HG03064 (cell line): ENCODE data around the gene LAMA3.

Source experiments
- ATAC-seq: cut with Tn5 transposase; IDR thresholded peaks from one replicate; pipeline ENCODE4 v1.9.1; 2021; ENCODE audit warnings: low read depth; ENCODE audit not compliant: unreplicated experiment

LAMA3 gene

DNA sequence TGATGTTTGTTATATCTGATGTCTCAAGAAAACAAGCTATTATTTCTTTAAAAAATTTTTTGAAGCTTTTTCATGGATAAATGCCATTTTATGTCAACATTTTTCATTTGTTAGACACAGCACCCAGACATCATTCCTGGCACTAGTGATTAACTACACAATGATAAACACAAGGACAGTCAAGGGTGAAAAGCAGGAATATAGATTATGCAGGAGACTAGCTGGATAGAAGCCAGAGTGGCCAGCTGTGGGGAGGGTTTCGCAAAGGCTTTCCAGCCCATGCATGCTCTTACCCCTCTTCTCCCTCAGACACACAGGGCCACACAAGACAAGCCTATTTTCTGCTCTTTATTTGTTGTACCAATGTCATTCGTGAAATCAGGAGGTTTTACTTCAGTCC lies 198.2 kb downstream of the LAMA3 start:
- no peak for ATAC-seq

DNA sequence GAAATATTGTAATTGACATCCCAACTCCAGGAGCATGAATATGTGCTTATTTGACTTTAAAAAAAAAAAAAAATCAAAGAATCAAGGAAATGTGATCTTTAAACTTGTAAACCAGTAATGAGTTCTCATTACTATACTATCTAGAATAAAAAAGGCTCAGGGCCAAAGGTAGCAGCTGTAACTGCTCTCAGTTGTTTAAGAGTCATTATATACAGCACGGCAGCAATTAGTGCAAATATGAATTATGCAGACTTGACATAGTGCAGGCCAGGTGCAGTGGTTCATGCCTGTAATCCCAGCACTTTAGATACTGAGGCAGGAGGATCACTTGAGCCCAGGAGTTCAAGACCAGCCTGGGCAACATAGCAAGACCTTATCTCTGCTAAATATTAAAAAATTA lies 199.6 kb downstream of the LAMA3 start:
- no peak for ATAC-seq

DNA sequence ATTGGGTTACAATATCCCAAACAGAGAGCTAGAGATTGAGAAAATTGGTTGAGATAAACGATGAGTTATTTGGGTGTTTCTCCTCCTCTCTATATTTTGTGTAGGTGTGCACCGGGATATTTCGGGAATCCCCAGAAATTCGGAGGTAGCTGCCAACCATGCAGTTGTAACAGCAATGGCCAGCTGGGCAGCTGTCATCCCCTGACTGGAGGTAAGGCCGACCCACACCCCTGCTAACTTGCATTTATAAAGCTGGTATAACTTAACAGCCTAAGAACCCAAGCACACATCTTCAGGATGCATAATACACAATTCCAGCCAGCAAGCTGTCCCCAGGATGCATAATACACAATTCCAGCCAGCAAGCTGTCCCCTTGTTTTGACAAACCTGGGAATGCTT lies 200.7 kb downstream of the LAMA3 start:
- ATAC-seq: no peak

DNA sequence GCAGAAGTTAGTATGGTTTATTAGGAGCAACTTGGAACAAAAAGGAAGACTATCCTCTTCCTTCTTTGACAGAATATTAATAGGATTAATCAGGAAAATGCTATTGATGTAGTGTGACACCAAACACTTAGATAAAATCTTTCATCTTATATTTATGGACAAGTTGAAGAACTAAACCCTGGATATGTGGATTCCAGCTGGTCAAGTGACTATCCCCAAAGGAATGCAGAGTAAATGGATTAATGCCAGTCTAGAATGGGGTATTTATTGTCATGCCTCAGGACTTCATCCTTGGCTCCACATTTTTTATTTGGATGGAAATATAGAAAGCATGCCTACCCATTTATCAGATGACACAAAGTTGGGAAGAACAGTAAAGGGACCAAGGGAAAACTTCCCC lies 201.3 kb downstream of the LAMA3 start:
- ATAC-seq: no peak

DNA sequence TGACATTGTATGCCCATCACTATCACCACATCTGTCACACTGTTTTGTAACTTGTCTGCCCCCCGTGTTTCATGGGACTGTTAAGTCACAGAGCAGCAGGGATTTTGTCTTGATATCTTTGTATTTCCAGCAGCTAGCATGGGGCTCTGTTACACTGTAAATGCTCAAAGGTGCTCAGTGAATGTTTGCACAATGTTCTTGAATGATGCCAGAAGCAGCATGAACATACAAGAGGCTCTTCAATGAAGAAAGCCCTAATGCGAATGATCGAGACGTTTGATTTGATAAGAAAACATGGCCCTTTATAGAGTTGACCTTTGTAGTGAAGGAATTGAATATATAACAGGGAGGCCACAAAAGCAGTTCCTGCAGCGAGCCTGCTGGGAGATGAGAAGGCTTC lies 204.4 kb downstream of the LAMA3 start:
- no peak for ATAC-seq

DNA sequence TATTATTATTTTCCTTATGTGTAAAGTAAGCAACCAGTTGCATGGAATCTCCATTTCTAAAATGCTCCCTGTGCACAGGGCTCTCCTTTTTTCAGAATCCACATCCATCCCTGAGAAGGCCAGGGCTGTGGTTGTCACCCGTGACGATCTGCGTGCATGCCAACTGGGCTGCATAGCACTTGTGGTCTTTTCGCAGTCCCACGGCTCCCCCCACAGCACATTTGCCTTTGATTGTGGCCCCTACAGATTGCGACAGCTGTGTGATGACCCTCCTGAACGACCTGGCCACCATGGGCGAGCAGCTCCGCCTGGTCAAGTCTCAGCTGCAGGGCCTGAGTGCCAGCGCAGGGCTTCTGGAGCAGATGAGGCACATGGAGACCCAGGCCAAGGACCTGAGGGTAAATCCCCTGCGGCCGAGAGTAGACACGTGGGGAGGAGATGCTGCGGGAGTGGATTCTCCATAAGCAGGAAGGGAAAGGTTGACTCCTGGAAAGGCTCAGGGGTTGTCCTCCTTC lies 205.5 kb downstream of the LAMA3 start:
- no peak for ATAC-seq

DNA sequence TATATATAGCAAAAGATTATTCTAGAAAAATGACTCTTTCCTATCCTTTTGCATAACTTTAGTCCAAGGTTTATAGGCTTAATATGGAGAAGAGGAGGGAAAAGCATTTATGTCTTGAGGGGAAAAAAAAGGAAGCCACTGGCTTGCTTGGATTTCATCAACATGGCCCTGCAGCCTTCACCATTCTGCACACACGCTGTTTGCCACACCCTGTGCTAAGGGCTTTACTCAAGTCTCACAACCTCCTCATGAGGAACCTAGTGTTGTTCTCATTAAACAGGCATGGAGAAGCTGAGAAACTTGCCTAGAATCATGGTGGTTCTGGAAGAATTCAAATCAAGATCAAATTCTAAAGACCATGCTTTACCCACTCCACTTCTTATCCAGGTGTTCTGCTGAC lies 208.0 kb downstream of the LAMA3 start:
- no peak for ATAC-seq

DNA sequence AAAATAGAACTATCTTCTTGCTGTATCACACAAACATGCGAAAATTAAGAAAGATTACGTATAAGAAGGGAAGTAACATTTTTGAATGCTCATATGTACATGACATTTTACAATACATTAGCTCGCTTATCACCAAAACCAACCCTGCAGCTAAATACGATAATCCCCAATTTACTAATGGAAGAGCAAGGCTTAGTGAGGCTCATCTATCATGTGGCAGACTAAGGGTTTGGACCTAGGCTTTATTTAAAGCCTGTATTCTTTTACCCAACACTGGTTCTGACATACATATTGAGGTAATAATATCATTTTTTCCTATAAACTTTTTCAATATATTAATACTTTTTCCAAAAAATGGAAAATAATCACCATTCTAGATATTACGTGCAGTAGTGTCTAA lies 208.5 kb downstream of the LAMA3 start:
- no peak for ATAC-seq

DNA sequence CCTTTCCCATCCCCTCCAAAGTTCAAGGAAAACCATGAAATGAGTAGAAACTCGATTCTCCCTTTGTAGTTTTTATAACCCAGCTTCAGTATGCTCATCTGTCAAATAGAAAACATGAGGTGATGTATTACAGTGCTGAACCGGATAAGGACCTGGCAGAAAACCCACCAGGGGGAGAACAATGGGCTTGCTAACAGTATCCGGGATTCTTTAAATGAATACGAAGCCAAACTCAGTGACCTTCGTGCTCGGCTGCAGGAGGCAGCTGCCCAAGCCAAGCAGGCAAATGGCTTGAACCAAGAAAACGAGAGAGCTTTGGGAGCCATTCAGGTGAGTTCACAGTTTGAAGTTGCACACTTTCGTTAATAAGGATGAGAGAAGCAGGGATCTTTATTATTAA lies 211.7 kb downstream of the LAMA3 start:
- no peak for ATAC-seq

DNA sequence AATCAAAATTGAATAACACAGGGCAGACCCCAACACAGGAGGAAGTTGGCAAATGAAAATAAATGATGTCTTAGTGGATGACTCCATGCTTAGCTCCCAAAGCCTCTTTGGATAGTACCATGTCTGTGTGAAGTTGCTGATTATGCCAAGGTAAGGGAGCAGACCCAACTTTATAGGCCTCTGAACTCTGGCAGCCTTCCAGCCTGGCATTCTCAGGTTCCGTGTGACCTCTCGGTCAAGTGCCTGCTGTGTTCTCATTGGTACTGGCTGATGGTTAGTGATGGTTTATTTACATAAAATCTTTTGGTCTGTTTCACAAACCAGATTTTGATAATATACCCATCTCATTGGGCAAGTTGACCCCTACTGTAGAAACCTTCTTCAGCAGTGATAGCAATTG lies 213.1 kb downstream of the LAMA3 start:
- ATAC-seq: no peak

DNA sequence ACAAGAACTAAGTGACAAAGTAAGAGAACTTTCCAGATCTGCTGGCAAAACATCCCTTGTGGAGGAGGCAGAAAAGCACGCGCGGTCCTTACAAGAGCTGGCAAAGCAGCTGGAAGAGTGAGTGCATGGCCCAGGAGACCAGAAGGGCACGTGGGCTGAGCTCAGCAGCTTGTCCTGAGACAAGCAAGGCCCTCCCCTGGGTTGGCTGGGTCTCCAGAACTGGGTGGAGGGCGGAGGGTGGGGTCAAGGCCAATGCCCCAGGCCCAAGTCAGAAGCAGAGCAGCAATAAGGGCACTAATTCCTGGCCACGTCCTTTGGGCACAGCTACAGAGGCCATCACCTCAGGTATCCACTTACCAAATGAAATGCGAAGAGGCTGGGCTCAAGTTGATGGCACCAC lies 214.7 kb downstream of the LAMA3 start:
- no peak for ATAC-seq

DNA sequence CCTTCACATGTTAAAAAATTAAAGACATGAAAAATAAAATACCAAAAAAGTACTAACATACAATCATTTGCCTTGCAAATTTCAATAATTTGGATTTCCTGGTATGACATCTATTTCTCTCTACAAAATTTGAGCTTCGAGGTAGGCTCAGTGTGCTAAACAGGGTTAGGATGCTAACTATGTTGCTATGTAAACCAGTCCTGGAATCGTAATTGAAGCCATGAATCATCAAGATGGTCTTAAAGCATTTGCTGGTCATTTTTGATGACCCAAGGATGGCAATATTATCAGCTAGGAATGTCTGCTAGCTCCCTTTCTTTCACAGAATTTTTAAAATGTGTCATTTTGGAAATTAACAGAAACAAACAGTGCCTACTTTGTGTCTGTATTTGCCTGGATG lies 217.4 kb downstream of the LAMA3 start:
- ATAC-seq: no peak

DNA sequence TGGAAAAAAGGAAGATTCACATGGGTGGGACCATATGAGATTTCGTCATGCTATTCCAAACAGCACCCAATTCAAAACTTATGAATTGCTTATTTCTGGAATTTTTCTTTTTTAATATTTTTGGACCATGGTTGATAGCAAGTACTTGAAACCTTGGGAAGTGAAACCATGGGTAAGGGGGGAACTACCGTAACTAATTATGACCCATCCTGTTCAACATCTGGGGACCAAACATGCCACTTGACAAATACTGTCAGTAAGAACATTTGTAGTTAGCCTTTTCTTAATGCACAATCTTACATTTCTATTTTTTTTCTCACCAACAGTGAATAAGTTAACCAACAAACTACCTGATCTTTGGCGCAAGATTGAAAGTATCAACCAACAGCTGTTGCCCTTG lies 219.6 kb downstream of the LAMA3 start:
- ATAC-seq: no peak

DNA sequence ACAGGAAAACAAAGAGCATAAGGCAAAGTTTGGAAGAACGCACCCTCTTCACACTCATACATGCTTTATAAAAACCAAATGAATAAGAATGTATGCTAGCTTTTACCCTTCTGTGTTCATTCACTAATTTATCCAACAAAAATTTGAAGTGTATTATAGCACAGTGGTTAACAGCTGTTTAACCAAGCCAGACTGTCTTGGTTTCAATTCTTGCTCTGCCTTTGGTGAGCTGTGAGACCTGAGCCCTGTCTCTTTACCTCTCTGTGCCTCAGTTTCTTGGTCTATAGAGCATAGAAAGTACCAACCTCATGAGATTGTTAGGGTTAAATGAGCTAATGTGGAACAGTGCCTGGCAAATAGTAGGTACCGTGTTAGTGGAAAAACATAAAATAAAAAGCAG lies 220.8 kb downstream of the LAMA3 start:
- no peak for ATAC-seq

DNA sequence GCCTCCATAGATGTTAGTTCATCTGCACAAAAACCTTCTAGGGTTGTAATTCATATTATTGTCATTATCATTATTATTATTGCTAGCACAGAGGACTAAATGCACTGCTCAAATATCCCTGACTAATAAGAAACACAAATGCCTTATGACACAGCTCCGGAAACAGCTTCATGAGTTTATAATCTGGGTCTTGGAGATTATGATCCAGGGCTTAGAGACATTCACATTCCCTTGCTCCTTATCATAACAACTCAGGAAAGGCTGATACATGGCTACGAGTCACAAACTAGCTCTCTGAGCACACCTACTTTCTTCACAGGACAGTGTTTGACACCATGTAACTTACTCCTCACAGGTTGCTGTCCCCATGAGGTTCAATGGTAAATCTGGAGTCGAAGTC lies 223.1 kb downstream of the LAMA3 start:
- ATAC-seq: no peak

DNA sequence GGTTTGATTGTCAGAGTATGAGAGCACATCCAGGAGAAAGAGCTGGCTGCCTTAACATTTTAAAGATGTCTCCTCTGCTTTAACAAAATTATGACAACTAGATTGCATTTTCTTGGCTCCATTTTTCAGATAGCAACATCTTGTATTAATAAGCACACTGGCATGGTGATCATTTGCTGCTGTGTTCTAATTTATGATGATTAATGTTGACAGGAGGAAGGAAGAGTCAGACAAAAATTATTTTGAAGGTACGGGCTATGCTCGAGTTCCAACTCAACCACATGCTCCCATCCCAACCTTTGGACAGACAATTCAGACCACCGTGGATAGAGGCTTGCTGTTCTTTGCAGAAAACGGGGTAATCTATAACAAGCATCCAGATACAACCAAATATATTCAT lies 227.1 kb downstream of the LAMA3 start:
- ATAC-seq: no peak

DNA sequence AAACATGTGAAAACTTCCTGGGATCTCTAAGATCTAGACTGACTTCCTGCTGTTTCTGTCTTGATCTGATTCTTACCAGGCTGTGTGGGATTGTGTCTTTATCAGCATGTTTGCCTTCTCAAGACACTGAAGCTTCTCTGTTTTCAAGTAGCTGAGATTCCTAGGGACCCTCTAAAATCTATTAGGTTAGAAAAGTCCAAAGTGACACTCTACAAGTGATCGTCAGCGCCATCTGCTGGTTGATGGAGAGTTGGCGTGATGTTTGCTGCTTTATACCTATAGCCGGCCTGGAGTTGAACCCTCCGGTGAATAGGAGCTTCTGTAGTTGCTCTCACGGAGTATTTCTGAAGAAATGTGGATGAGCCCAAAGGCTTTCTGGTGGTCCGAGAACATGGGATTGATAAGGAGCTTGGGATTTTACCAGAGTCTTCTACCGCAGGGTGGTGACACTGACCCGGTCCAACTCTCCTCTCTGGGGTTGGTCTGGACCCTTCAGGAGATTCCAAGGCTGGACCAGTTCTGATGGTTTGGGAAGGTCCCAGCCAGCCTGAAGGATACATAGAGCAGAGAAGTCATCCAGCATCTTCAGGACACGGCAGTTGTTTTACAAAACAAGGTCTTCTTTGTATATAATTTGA lies 229.3 kb downstream of the LAMA3 start:
- no peak for ATAC-seq

DNA sequence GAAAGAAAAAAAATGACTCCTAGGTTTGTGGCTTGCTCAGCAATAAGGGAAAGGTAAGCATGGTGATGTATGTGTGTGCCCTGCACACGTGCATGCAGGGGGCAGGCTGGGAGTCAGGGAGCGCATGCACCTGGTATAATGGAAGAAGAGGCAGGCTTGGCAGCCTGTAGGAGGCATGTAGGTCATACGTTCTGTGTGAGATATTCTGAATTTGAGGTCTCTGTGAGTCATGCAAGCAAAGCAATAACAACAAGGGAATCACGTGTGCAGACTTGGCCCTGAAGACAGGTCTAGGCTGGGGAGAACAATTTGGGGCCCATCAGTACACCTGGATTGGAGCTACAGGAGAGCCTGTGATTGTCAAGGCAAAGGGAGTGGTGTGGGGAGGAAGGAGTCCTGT lies 230.8 kb downstream of the LAMA3 start:
- ATAC-seq: no peak

DNA sequence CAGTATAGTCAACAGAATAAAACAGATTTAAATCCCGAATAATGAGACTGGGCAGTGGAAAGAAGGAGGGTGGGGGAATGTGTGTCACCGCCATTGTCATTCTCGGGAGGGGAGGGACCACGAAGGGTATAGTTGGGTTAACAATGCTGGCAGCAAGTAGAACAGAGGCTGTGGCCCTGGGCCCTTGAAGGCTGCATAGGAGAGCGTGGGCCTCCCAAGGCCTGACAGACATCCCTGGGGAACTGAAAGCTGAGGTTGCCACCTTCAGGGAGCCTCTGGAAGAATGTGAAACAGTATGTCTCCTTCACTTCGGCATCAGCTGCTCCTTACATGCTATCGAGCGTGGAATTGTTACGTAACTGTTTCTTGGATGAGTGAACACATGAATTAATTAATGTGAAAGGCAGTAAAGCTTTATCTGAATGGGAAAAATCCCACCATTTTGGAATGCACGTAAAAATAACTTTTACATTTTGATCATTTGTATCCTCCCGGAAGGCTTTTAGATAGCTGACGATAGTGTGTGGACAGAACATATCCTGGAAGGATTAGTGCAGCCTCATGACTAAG lies 232.5 kb downstream of the LAMA3 start:
- ATAC-seq: no peak

DNA sequence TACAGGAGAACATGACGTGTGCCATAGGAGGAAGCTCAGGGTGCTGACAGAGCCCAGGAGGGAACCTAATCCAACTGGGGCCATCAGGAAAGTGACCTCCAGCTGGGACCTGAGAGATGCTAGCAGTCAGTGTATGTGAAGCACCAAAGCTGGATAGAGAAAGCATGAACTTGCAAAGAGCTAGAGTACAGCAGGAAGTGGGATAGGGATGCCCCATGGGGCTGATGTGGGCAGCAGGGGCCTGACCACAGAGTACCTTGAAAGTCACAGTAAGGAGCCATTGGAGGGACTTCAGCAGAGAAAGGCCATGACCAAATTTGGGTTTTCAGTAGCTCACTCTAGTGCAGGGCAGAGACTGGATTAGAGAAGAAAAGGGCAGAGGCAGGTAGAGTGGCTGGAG lies 233.7 kb downstream of the LAMA3 start:
- ATAC-seq: no peak

DNA sequence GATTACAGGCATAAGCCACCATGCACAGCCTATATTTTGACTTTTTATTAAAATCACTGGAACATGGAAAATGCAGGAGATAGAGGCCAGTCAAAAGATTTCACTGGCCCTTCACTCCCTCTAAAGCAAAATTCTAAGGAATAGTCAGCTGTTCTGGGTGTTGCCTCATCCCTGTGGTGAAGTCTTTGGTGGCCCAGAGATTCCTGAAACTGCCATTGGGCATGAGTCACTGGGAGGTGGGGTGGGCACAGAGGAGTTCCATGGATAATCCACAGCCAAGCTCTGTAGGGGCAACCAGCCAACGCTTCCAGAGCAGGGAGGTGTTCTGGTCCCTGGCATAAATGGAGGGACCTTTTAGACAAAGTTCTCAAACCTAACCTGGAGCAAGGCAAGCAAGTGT lies 235.6 kb downstream of the LAMA3 start:
- no peak for ATAC-seq

DNA sequence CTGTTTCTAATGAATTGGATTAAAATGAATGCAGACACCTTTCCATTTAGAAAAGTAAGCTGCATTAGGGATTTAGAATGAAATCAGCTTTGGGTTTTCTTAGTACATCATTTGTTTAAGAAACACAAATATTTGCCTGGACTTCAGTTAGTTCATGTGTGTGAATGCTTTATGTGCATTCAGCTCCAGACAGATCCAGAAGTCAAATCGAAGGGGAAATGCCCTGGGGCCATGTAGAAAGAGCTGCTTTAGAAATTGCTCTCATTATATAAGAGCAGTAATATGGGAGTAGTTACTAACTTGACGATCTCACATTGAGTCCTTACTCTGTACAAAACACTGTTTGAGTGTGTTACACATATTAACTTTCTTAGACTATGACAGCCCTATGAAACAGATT lies 237.3 kb downstream of the LAMA3 start:
- ATAC-seq: no peak
